Panc1 (cell line): ENCODE results near the gene SANBR.

Experiments
- TCF7L2 ChIP-seq: IDR thresholded peaks from 2 replicates; pipeline ENCODE4 v1.6.1; 2011; ENCODE audit warnings: mild to moderate bottlenecking, low read depth, low read length, inconsistent platforms
- TF ChIP-seq, protein P1 (sequence below): fragments of 450-650 bp; IDR thresholded peaks from 2 replicates; pipeline ENCODE4 v1.5.1; 2017; ENCODE audit warnings: mild to moderate bottlenecking

GRCh38 chr2:61045999-61046398 is 19.7 kb upstream of the SANBR start:
- TF ChIP-seq, protein P1, sequence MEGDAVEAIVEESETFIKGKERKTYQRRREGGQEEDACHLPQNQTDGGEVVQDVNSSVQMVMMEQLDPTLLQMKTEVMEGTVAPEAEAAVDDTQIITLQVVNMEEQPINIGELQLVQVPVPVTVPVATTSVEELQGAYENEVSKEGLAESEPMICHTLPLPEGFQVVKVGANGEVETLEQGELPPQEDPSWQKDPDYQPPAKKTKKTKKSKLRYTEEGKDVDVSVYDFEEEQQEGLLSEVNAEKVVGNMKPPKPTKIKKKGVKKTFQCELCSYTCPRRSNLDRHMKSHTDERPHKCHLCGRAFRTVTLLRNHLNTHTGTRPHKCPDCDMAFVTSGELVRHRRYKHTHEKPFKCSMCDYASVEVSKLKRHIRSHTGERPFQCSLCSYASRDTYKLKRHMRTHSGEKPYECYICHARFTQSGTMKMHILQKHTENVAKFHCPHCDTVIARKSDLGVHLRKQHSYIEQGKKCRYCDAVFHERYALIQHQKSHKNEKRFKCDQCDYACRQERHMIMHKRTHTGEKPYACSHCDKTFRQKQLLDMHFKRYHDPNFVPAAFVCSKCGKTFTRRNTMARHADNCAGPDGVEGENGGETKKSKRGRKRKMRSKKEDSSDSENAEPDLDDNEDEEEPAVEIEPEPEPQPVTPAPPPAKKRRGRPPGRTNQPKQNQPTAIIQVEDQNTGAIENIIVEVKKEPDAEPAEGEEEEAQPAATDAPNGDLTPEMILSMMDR: no peak
- no peak for TF ChIP-seq TCF7L2
